HepG2 (cell line): Measurements from ENCODE around the gene ARFGAP2. TPM values are rescaled to one million over a fixed set of nuclear protein-coding genes. Genes with fewer than 3 reads are reported as not detected.

Experiments
- ATAC-seq: fragments of 200-7000 bp; cut with Tn5 transposase; 3 replicates; pipeline ENCODE4 v1.9.1; 2020; ENCODE audit warnings: mild to moderate bottlenecking, moderate library complexity
- BruUV-seq: library from RNA; stranded (reverse); fragments of 400-500 nt; replicated peaks from 2 replicates; lab custom pipeline; 2021; lab: Mats Ljungman, UMichigan
- CTCF ChIA-PET: fragments of 300-600 bp; formaldehyde crosslinking; extraction: SDS; loops from one replicate; lab custom pipeline; 2021; ENCODE audit warnings: low total read pairs, inconsistent platforms, low intra/inter-chr PET ratio; lab: Yijun Ruan, JAX
- POLR2A ChIA-PET: fragments of 350-600 bp; sonication (Branson Sonifier 250); formaldehyde crosslinking; loops from one replicate; lab custom pipeline; 2020; ENCODE audit warnings: antibody characterized with exemption, inconsistent platforms; lab: Yijun Ruan, JAX
- DNase-seq: peaks from one replicate; pipeline ENCODE4 v3.0.0-alpha.2; 2015; ENCODE audit warnings: low spot score
- FAIRE-seq: peaks from 3 replicates; lab custom pipeline; 2011; peaks lifted over from hg19 to GRCh38; lab: Jason Lieb, UNC
- H2AFZ ChIP-seq: one replicate; pipeline ENCODE4 v1.6.1; 2011; ENCODE audit warnings: low read length, inconsistent platforms
- H3K27ac ChIP-seq: fragments of 300-600 bp; 3 replicates; pipeline ENCODE4 v1.8.0; 2011; ENCODE audit warnings: mixed run types, mild to moderate bottlenecking, mixed read lengths, low read length, inconsistent platforms; ENCODE audit not compliant: insufficient read depth; ENCODE audit errors: extremely low read length
- H3K27me3 ChIP-seq, 2 experiments: fragments of 200-600 bp in 1 of 2; 2 replicates in 1 of 2; 3 replicates in 1 of 2; pipeline versions ENCODE4 v1.6.0 to v1.8.0; 2011; ENCODE audit warnings: low read length in 2 of 2, mild to moderate bottlenecking in 2 of 2, moderate library complexity in 2 of 2, inconsistent platforms in 1 of 2; ENCODE audit not compliant: insufficient read depth in 2 of 2, control insufficient read depth in 1 of 2
- H3K36me3 ChIP-seq, 2 experiments: fragments of 200-600 bp in 1 of 2; replicated peaks in 1 of 2; 2 replicates in 1 of 2; 3 replicates in 1 of 2; pipeline versions ENCODE4 v1.5.1 to v1.8.0; 2011; ENCODE audit warnings: low read length in 2 of 2, inconsistent platforms in 1 of 2; ENCODE audit not compliant: insufficient read depth in 2 of 2, control insufficient read depth in 1 of 2
- H3K4me1 ChIP-seq: 2 replicates; pipeline ENCODE4 v1.5.1; 2012; ENCODE audit warnings: low read length, inconsistent platforms; ENCODE audit not compliant: insufficient read depth
- H3K4me2 ChIP-seq: 2 replicates; pipeline ENCODE4 v1.6.0; 2011; ENCODE audit warnings: low read depth, low read length, inconsistent platforms
- H3K4me3 ChIP-seq, 3 experiments: fragments of 200-600 bp in 1 of 3; sonication (generic), shearing (Covaris generic) in 1 of 3; replicated peaks in 1 of 3; 2 replicates each; pipeline ENCODE4 v1.5.1; 2011 to 2016; ENCODE audit warnings: low read length in 3 of 3, inconsistent platforms in 2 of 3, low read depth in 2 of 3, mild to moderate bottlenecking in 2 of 3, control low read depth in 1 of 3, mixed read lengths in 1 of 3; ENCODE audit not compliant: insufficient read depth in 1 of 3
- H3K79me2 ChIP-seq: one replicate; pipeline ENCODE4 v1.6.1; 2011; ENCODE audit warnings: low read length, inconsistent platforms; ENCODE audit not compliant: insufficient read depth
- H3K9ac ChIP-seq: 2 replicates; pipeline ENCODE4 v1.6.0; 2011; ENCODE audit warnings: mild to moderate bottlenecking, low read depth, low read length, inconsistent platforms; ENCODE audit not compliant: insufficient read depth
- H3K9me3 ChIP-seq: 2 replicates; pipeline ENCODE4 v1.5.1; 2012; ENCODE audit warnings: mild to moderate bottlenecking, low read length
- H4K20me1 ChIP-seq: 2 replicates; pipeline ENCODE4 v1.6.0; 2011; ENCODE audit warnings: inconsistent platforms, mild to moderate bottlenecking, low read length, moderate library complexity; ENCODE audit not compliant: insufficient read depth
- BATF2 ChIP-seq: sonication (generic); formaldehyde crosslinking; IDR thresholded peaks from 2 replicates; pipeline ENCODE4 v1.8.0; 2022; ENCODE audit warnings: mild to moderate bottlenecking, missing genetic modification reagents, moderate library complexity
- CHD2 ChIP-seq: IDR thresholded peaks from 2 replicates; pipeline ENCODE4 v1.6.1; 2011; ENCODE audit warnings: low read depth, low read length, improper control_type of control experiment
- CREB3 ChIP-seq: sonication (generic); formaldehyde crosslinking; IDR thresholded peaks from 2 replicates; pipeline ENCODE4 v1.5.0; 2020; ENCODE audit warnings: missing genetic modification reagents
- HNRNPLL ChIP-seq: fragments of 200-400 bp; formaldehyde crosslinking; IDR thresholded peaks from 2 replicates; pipeline ENCODE4 v1.6.1; 2017; ENCODE audit warnings: mild to moderate bottlenecking, low read depth, low read length; ENCODE audit not compliant: poor library complexity, severe bottlenecking
- HOMEZ ChIP-seq: IDR thresholded peaks from 2 replicates; pipeline ENCODE4 v1.6.1; 2016; ENCODE audit warnings: low read depth
- NFYB ChIP-seq: sonication (generic); formaldehyde crosslinking; IDR thresholded peaks from 2 replicates; pipeline ENCODE4 v1.4.0; 2020; ENCODE audit warnings: missing genetic modification reagents
- POLR2AphosphoS5 ChIP-seq: IDR thresholded peaks from 2 replicates; pipeline ENCODE4 v1.6.1; 2012; ENCODE audit warnings: low read depth, low read length
- RAD51 ChIP-seq: fragments of 450-650 bp; IDR thresholded peaks from 2 replicates; pipeline ENCODE4 v1.6.1; 2016; ENCODE audit warnings: borderline replicate concordance
- YY1 ChIP-seq: IDR thresholded peaks from 2 replicates; pipeline ENCODE4 v1.6.1; 2011; ENCODE audit warnings: low read length, low read depth, moderate library complexity, mild to moderate bottlenecking; ENCODE audit not compliant: insufficient read depth, insufficient replicate concordance
- ZBTB44 ChIP-seq: sonication (generic); formaldehyde crosslinking; IDR thresholded peaks from 2 replicates; pipeline ENCODE4 v1.4.0; 2020; ENCODE audit warnings: missing genetic modification reagents
- ZNF136 ChIP-seq: sonication (generic); formaldehyde crosslinking; IDR thresholded peaks from 2 replicates; pipeline ENCODE4 v1.8.1; 2022; ENCODE audit warnings: low read depth, mild to moderate bottlenecking, moderate library complexity, missing genetic modification reagents
- ZNF205 ChIP-seq: IDR thresholded peaks from 2 replicates; pipeline ENCODE4 v1.6.1; 2018; ENCODE audit warnings: missing biosample characterization, missing genetic modification reagents
- ZNF432 ChIP-seq: sonication (generic); formaldehyde crosslinking; IDR thresholded peaks from 2 replicates; pipeline ENCODE4 v1.5.0; 2020; ENCODE audit warnings: missing genetic modification reagents, mild to moderate bottlenecking, borderline replicate concordance
- ZNF496 ChIP-seq: sonication (generic); formaldehyde crosslinking; IDR thresholded peaks from 2 replicates; pipeline ENCODE4 v1.8.1; 2023; ENCODE audit warnings: mild to moderate bottlenecking, moderate library complexity, missing genetic modification reagents; ENCODE audit not compliant: insufficient replicate concordance
- ZNF615 ChIP-seq: sonication (generic); formaldehyde crosslinking; IDR thresholded peaks from 2 replicates; pipeline ENCODE4 v1.5.0; 2020; ENCODE audit warnings: mild to moderate bottlenecking, missing genetic modification reagents, borderline replicate concordance
- ZNF775 ChIP-seq: sonication (generic); formaldehyde crosslinking; IDR thresholded peaks from 2 replicates; pipeline ENCODE4 v1.4.0; 2020; ENCODE audit warnings: missing genetic modification reagents, mild to moderate bottlenecking, moderate library complexity, borderline replicate concordance
- WGBS: methylation state at CpG from one replicate; pipeline ENCODE4 v1.1.6; 2017; ENCODE audit warnings: low lambda C conversion rate; 5-methylcytosine and 5-hydroxymethylcytosine counted together
- in situ Hi-C: cut with HindIII; loops from 2 replicates; pipeline ENCODE4 v1.10.0; 2017; ENCODE audit warnings: low pct_unique_long_range_greater_than_20kb; ENCODE audit not compliant: extremely low pct_ligation_motif_present
- intact Hi-C: fragments of 100-400 bp; cut with micrococcal nuclease; formaldehyde crosslinking; loops from one replicate; pipeline ENCODE4 v1.10.0; 2022; ENCODE audit not compliant: unreplicated experiment
- polyA plus RNA-seq, 8 experiments: library from polyadenylated mRNA; depleted of rRNA in 3 of 8; stranded (reverse) in 7 of 8; unstranded in 1 of 8; fragments of >200 nt; fragmentation: Illumina TruSeq in 4 of 8; extraction: Trizol in 4 of 8; gene quantifications; 2 replicates each; pipeline versions ENCODE4 v1.2.1 to v1.2.3, GENCODE V29; 2011 to 2016; ENCODE audit warnings: low read depth in 4 of 8, missing spikeins in 1 of 8, mixed read lengths in 1 of 8; ENCODE audit not compliant: insufficient read depth in 1 of 8
- total RNA-seq, 5 experiments: library from RNA; depleted of rRNA; stranded (reverse); fragments of >200 nt; fragmentation: Illumina TruSeq; extraction: Trizol; gene quantifications; 2 replicates each; pipeline ENCODE4 v1.2.3, GENCODE V29; 2016; ENCODE audit warnings: low read depth in 1 of 5

ARFGAP2 gene
- total and polyA plus RNA-seq, 2 of the 13 experiments (the other 11 are each of a cell fraction or from before 2014, with no cell fraction given), result 32.3 to 75.3 TPM

GRCh38 chr11:47213950-47214565, 37.4 kb upstream of the ARFGAP2 start (continued):
- TF ChIP-seq HNRNPLL (peak; percentile 24), BATF2 (no peak), ZNF775 (CRISPR knock-in tag) (no peak), CHD2 (no peak), POLR2AphosphoS5 (peak; percentile 64), HOMEZ (CRISPR knock-in tag) (peak; percentile 15; the same call in 1 of the 2 replicates), ZNF615 (CRISPR knock-in tag) (no peak)

GRCh38 chr11:47212938-47213337, 36.3 kb upstream of the ARFGAP2 start:
- WGBS, result 52% methylated on average over 5 of the region's 12 CpGs
- Histone ChIP-seq H3K9ac (no peak overlapping the region), H3K4me2 (peak overlapping the region; percentile 4; the same call in 1 of the 2 replicates)
- no peak for TF ChIP-seq ZBTB44
- TF ChIP-seq YY1, result no peak
- no peak for TF ChIP-seq ZNF136 (CRISPR knock-in tag)
- TF ChIP-seq CREB3 (CRISPR knock-in tag), result no peak
- no peak for TF ChIP-seq RAD51
- TF ChIP-seq ZNF432 (CRISPR knock-in tag), result no peak
- no peak for TF ChIP-seq ZNF496 (CRISPR knock-in tag)
- no peak for TF ChIP-seq NFYB (CRISPR knock-in tag)
- no peak for TF ChIP-seq ZNF205 (CRISPR knock-in tag)

More at GRCh38 chr11:47212938-47213337, 36.3 kb upstream of the ARFGAP2 start:
- peaks cover 27% of the 10 kb centered on the region for H3K79me2 ChIP-seq
- ChIA-PET POLR2A (interaction anchor here (4.6 kb wide), 1 partner anchor 36 kb away, joined by 58 read pairs; the partner anchor contains the start of gene ACP2), CTCF (no interaction called here)
- peaks cover 58% of the 10 kb centered on the region for H3K4me1 ChIP-seq
- DNase-seq (no peak), ATAC-seq (no peak), FAIRE-seq (no peak)
- H3K4me3 ChIP-seq, result no peak overlapping the region
- 0 out of 2 replicates have a peak, but pooled peaks cover 6% of the 10 kb centered on the region for H3K9me3 ChIP-seq
- H4K20me1 ChIP-seq, result peaks cover 11% of the 10 kb centered on the region
- peaks cover 0 to 4% of the 10 kb centered on the region in 2 experiments; a peak in 1 of 5 replicates for H3K36me3 ChIP-seq
- H3K27ac ChIP-seq, result no peak overlapping the region
- BruUV-seq, result no TSS peak
- intact Hi-C loops, result no loop called here
- no peaks in the 10 kb centered on the region; a peak in 1 of 5 replicates for H3K27me3 ChIP-seq
- H2AFZ ChIP-seq, result no peak overlapping the region
- in situ Hi-C loops, result no loop called here
